GDM1 (cell line): Measurements from ENCODE around the gene CDH19.

Experiments used
- DNase-seq: peaks from one replicate; lab custom pipeline; 2025; lab: John Stamatoyannopoulos, UW

The CDH19 gene, protein sequence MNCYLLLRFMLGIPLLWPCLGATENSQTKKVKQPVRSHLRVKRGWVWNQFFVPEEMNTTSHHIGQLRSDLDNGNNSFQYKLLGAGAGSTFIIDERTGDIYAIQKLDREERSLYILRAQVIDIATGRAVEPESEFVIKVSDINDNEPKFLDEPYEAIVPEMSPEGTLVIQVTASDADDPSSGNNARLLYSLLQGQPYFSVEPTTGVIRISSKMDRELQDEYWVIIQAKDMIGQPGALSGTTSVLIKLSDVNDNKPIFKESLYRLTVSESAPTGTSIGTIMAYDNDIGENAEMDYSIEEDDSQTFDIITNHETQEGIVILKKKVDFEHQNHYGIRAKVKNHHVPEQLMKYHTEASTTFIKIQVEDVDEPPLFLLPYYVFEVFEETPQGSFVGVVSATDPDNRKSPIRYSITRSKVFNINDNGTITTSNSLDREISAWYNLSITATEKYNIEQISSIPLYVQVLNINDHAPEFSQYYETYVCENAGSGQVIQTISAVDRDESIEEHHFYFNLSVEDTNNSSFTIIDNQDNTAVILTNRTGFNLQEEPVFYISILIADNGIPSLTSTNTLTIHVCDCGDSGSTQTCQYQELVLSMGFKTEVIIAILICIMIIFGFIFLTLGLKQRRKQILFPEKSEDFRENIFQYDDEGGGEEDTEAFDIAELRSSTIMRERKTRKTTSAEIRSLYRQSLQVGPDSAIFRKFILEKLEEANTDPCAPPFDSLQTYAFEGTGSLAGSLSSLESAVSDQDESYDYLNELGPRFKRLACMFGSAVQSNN

GRCh38 chr18:66603941-66604627 is at the start of gene CDH19:
TSS of gene CDH19 (minus strand) at chr18:66604090. CDS start at chr18:66572204, 31,886 bp downstream.
- DNase-seq, result no peak

DNA sequence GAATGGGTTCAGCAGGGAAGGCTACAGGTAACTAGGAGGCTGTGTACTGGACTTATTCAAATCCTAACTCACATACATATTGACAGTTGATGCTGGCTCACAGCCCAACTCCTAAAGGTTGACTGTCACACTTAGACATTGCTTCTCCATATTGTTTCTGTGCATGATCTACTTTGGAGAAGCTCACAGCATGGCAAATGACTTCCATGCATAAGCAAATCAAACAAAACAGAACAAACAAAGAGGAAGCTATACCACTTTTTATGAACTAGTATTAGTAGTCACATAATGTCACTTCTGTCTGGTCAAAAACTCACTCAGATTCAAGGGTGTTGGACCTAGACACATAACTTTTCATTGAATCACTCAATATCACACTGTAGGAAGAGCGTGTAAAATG is 43.8 kb upstream of the CDH19 start:
- DNase-seq, result no peak

- no peak for DNase-seq
Measured at GRCh38 chr18:66646609-66647008, 42.7 kb upstream of the CDH19 start.

DNA sequence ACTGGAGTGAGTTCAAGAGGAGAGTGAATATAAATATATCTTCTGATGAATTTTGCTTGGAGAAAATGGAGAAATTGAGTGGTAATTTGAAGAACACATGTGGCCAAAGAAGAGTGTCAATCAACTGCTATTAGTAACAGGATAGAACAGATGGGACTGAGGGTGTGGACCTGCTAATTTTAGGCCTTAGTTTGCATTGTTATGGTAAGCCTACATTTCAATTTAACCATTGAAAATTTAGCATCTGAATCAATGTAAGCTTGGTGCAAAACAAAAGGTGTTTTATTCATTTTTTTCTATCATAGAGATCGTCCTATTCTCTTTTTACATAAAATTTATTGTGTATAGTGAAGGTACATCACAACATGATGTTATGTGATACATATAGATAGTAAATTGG is 42.1 kb upstream of the CDH19 start:
- DNase-seq, result no peak

DNA sequence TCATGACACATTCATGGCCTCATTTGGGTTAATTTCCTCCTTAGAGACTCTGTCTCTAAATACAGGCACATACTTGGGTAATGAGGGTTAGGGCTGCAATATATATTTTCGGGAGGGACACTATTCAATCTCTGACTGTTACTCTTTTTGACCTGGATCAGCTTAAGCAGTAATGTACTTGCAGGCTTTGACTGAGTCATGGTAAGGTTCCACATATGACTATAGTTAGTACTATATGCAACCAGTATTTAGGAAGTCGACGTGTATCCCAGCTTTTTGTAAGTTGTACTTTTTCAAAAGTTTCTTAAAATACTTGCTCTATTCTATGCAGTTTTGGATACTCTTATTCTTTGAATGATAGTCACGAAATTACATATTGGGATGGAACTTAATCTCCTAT is 37.2 kb upstream of the CDH19 start:
- DNase-seq, result no peak

DNA sequence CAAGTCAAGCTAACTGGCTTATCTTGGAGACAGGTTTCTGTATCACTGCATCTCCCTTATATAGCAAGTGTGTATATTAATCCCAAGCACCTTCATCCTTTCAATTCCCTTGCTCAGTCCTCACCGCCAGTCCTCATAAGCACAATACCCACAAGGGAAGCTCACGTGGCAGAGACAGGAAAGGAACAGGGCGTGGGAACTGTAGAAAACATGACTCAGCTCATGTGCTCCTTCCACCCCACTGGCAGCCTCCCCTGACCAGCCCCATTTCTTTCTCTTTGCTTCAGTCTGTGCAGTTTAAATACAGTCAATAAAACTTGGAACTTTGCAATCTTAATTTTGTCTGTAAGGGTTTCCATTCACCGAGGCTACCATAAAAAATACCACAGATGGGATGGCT is 36.5 kb upstream of the CDH19 start:
- peak; percentile 57 for DNase-seq

DNA sequence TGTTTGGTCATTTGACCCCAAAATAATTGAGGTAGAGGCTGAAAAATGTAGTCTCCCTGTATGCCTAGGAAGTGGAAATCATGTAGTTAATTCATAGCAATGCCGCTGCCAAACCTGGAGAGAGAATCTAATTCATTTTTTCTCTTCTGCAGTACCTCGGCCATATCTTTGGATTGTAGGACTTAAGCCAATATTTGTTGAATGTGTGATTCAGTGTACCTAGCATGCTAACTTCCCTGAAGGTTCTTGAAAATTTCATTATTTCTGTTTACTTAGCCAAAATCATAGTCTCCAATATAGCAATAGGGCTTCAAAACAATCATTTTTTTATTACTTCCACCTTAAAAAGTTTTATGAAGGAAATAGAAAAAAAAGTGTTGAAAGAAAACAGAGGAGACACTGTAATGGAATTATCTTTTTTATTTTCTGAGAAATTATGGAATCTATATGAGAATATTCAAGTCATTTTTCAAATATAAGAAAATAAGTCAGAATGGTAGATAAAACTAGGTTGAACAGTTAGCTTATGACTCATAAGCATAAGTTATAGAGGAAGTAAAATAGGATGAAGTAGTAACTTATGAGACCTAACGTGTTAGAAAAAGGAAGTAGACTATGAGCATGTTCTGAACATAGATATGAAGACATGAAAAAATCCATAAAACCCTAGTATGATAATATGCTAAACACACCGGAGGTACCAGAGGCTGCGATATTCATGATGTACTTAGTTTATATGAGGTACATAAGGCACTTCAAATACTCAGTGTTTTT is 35.2 kb upstream of the CDH19 start:
- DNase-seq, result no peak

- DNase-seq, result no peak
Measured at GRCh38 chr18:66635342-66635741, 31.5 kb upstream of the CDH19 start.

GRCh38 chr18:66632756-66633155 is 28.9 kb upstream of the CDH19 start:
- DNase-seq, result no peak

DNA sequence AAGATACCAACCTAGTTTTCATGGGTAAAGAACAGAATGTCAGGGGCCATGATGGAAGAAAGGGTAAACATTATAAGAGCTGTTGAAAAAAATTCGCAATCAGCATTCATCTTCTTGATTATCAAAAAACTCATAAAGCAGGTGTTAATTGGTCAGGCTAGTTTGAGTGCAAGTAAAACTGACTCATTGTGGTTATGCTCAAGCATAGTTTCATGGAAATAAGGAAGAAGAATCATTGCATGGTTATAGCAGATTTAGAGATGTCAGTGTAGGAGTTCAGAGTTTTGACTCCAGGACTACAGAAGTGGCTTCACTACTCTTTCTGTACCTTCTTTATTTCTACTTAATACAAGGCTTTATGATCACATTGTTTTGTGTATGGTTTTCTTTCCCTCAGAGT is 26.9 kb upstream of the CDH19 start:
- no peak for DNase-seq

DNA sequence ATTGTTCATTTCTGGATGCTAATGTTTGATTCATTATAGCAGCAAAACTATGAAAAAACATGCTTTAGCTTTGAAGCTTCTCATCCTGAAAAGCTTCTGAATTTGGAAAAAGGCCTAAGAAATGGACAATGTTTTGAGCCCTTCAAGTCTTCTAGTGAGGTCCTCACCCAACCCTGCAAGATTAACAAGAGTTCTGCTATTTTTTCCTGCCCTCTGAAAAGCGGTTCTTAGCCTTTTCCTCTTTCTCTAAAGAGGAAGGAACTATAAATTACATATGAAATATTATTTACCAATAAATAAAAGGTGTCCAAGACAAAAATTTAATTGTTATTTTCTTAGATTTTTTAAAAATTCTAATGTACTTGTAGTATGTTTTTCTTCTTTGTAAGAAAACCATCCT is 19.9 kb upstream of the CDH19 start:
- no peak for DNase-seq

DNA sequence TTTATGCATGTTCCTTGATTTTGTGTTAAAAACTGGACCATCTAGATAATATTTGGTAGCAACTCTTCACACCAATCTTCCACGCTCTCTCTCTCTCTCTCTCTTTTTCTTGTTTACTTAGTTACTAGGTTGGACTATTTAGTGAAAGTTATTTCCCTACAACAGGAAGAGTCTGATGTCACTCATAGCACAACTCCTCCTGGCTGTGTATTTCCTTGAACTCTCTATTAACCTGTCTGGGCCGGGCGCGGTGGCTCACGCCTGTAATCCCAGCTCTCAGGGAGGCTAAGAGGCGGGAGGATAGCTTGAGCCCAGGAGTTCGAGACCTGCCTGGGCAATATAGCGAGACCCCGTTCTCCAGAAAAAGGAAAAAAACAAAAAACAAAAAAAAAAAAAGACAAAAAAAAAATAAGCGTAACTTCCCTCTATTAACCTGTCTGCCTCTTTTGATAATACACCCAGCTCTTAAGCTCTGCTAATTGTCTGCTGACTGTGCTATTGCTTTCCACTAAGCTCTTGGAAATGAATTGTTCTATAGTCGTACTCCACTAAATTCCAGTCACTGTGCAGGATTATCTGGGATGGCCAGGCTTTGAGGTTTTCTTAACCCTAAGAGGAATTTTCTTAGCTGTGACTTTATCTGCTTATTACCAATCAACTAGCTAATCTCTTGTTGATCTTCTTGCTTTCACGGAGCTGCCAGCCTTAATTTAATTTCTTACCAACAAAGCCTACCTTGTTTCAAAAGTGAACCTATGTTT is 18.1 kb upstream of the CDH19 start:
- no peak for DNase-seq

GRCh38 chr18:66616523-66616983 is 12.7 kb upstream of the CDH19 start:
- DNase-seq, result no peak

DNA sequence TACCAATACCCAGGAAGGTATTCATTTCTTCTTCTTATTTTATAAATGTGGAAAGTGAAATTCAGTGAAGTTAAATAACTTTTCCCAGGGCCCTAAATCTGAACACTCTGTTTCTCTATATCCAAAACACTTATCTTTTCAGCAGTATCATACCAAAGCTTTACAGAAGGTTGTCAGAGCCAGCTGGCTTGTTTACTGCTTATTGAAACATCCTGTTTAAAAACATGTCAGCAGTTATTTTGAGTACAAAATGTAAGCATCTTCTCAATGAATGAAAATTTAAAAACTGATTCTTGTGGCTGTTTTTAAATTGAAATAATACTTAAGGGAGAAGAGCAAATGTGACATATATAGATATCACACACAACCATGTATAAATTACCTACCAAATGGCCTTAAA is 11.3 kb upstream of the CDH19 start:
- no peak for DNase-seq

DNA sequence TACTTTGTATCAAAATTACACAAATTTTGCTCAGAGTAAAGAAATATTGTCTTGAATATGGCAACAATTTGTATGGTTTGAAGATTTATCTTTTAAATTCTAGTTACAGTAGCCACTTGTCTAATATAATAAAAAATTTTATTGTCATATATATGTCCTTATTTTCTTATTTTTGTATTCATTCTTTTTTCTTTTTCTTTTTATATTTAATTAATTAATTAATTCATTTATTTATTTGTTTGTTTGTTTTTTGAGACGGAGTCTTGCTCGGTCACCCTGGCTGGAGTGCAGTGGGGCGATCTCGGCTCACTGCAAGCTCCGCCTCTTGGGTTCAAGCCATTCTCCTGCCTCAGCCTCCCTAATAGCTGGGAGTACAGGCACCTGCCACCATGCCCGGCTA is 3.7 kb upstream of the CDH19 start:
- no peak for DNase-seq

- no peak for DNase-seq
Measured at GRCh38 chr18:66601649-66602048, 2.2 kb downstream of the CDH19 start.

- no peak for DNase-seq
Measured at GRCh38 chr18:66599190-66599589, 4.7 kb downstream of the CDH19 start.

DNA sequence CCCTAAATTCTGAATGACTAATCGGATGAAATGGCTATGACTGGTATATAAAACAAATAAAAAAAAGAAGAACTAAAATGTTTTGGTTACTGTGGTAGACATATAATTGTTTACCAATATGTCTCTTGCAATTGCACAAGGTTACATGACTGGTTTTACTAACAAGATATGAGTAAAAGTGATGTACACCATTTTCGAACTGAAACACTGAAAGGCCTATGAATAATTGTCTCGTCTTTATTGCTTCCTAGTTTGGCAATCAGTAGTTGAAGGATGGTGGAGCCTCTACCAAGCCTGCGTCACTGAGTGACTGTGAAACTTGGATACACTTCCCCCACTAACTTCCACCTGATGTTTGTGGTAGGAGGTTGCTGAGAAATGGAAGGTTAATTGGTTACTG is 16.5 kb downstream of the CDH19 start:
- DNase-seq, result no peak

DNA sequence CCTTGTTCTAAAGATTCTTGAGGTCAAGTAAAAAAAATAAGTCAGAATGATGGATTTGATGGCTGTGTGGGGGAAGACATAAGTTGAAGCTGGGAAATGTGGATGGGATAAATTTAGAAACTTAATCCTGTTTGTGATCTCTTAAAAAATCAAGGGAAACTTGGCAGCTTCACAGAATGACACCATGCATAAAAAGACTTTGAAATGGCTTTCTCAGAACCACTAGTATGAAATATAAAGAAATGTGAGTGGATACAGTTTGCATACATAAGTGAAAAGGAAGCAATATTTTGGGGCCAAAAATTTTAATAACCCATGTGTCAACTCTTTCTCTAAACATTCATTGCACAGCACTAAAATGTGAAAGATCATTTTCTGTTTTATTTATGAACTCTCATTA is 21.7 kb downstream of the CDH19 start:
- no peak for DNase-seq

DNA sequence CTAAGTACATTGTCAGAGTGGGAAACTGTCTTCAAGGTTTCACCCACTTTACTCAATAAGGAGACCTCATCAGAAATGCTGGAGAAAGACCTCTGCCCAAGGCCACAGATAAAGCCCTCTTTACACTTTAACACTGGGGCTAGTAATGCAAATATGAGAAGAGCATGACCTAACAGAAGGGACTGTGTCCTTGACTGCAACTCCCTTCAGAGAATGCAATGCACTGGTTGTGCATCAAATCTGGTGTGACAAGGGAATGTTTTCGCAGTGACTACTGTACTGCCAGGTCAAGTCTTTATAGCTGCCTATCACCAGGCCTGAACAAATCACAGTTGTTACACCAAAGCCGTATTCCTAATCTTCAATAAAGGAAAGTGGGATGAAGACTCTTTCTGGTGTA is 28.6 kb downstream of the CDH19 start:
- DNase-seq, result no peak

GRCh38 chr18:66571845-66572244 is 32.0 kb downstream of the CDH19 start:
- DNase-seq, result no peak
